Measurements from ENCODE around the gene RECQL5. TPM values are rescaled to one million over a fixed set of nuclear protein-coding genes. Genes with fewer than 3 reads are reported as not detected.
A peak's percentile ranks its signal among the peaks of the same experiment; 100 is the strongest.

RECQL5 gene
- total RNA-seq, 1 donor from 2014 or later = 43.1 TPM

- Histone ChIP-seq H3K27me3 (no peaks in the 10 kb centered on the region), H3K4me3 (no peak overlapping the region), H3K4me1 (no peaks in the 10 kb centered on the region), H3K36me3 (peaks cover 62% of the 10 kb centered on the region), H3K27ac (no peak overlapping the region), H3K9me3 (no peaks in the 10 kb centered on the region)
- intact Hi-C loops (cut with DNase I) = no loop called here
- DNase-seq (no peak), ATAC-seq (no peak)
- no peak for TF ChIP-seq CTCF (IDR thresholded peaks at IDR 0.05)
These were observed 44.1 kb downstream of the RECQL5 start for GRCh38 chr17:75622771-75623273.

GRCh38 chr17:75622076-75622475 lies 44.9 kb downstream of the RECQL5 start:
- peaks cover 60% of the 10 kb centered on the region for H3K36me3 ChIP-seq
- no peak for TF ChIP-seq CTCF (IDR thresholded peaks at IDR 0.05)
- no peak for DNase-seq
- no peaks in the 10 kb centered on the region for H3K27me3 ChIP-seq
- no peak for ATAC-seq
- intact Hi-C loops (cut with DNase I) = no loop called here
- no peak overlapping the region for H3K27ac ChIP-seq
- no peaks in the 10 kb centered on the region for H3K9me3 ChIP-seq
- no peaks in the 10 kb centered on the region for H3K4me1 ChIP-seq
- H3K4me3 ChIP-seq = no peak overlapping the region

GRCh38 chr17:75621489-75621888 lies 45.5 kb downstream of the RECQL5 start:
- no peak overlapping the region for H3K4me3 ChIP-seq
- no peak for TF ChIP-seq CTCF (IDR thresholded peaks at IDR 0.05)
- intact Hi-C loops (cut with DNase I) = no loop called here
- no peak overlapping the region for H3K27ac ChIP-seq
- ATAC-seq (no peak), DNase-seq (no peak)
- no peaks in the 10 kb centered on the region for H3K9me3 ChIP-seq
- H3K27me3 ChIP-seq = no peaks in the 10 kb centered on the region
- H3K36me3 ChIP-seq = peaks cover 60% of the 10 kb centered on the region
- no peaks in the 10 kb centered on the region for H3K4me1 ChIP-seq

- H3K27me3 ChIP-seq = no peaks in the 10 kb centered on the region
- ATAC-seq = peak; percentile 12
- no peaks in the 10 kb centered on the region for H3K9me3 ChIP-seq
- peak; percentile 27 for TF ChIP-seq CTCF (IDR thresholded peaks at IDR 0.05)
- DNase-seq = no peak
- H3K4me1 ChIP-seq = no peaks in the 10 kb centered on the region
- H3K36me3 ChIP-seq = peaks cover 53% of the 10 kb centered on the region
- intact Hi-C loops (cut with DNase I) = no loop called here
- H3K4me3 ChIP-seq = no peak overlapping the region
- H3K27ac ChIP-seq = no peak overlapping the region
These were observed 47.2 kb downstream of the RECQL5 start for GRCh38 chr17:75619506-75620431.

GRCh38 chr17:75617675-75618074 lies 49.3 kb downstream of the RECQL5 start:
- Histone ChIP-seq H3K4me1 (no peaks in the 10 kb centered on the region), H3K9me3 (no peaks in the 10 kb centered on the region), H3K27ac (no peak overlapping the region), H3K27me3 (no peaks in the 10 kb centered on the region), H3K36me3 (peaks cover 64% of the 10 kb centered on the region), H3K4me3 (no peak overlapping the region)
- ATAC-seq (no peak), DNase-seq (no peak)
- no peak for TF ChIP-seq CTCF (IDR thresholded peaks at IDR 0.05)
- intact Hi-C loops (cut with DNase I) = no loop called here
